ENCODE measurements around the gene MEGF11.

GRCh38 chr15:66008940-66009562 lies 244.5 kb downstream of the MEGF11 start:
- TF ChIP-seq CTCF (IDR thresholded peaks at IDR 0.05), result no peak
- TF ChIP-seq POLR2A (IDR thresholded peaks at IDR 0.05), result no peak
